B cell (primary cell): ENCODE data around the gene EPB41L5. TPM values are rescaled to one million over a fixed set of nuclear protein-coding genes. Genes with fewer than 3 reads are reported as not detected.

Source experiments
- ATAC-seq: fragments of 200-7000 bp; cut with Tn5 transposase; one replicate; pipeline ENCODE4 v1.10.0; 2021; ENCODE audit warnings: low read depth, mild to moderate bottlenecking, moderate number of reproducible peaks, moderate library complexity
- CTCF ChIA-PET: fragments of 350-600 bp; sonication (Branson Sonifier 250); formaldehyde crosslinking; loops from one replicate; lab custom pipeline; 2021; ENCODE audit warnings: antibody characterized with exemption, inconsistent platforms; lab: Charles Lee
- POLR2A ChIA-PET: fragments of 350-600 bp; sonication (Branson Sonifier 250); formaldehyde crosslinking; loops from one replicate; lab custom pipeline; 2021; ENCODE audit warnings: antibody characterized with exemption; lab: Charles Lee
- DNase-seq: peaks from one replicate; pipeline ENCODE4 v3.0.0; 2013
- H2AFZ ChIP-seq: 2 replicates; pipeline ENCODE4 v1.6.1; 2012; ENCODE audit warnings: mild to moderate bottlenecking, low read depth, low read length; ENCODE audit not compliant: insufficient read depth, poor library complexity, severe bottlenecking
- H3K27ac ChIP-seq, 2 donors: 1 replicate in 1 of 2; 2 replicates in 1 of 2; pipeline ENCODE4 v1.5.1; 2012 to 2013; ENCODE audit warnings: low read length in 2 of 2, mild to moderate bottlenecking in 2 of 2, moderate library complexity in 1 of 2
- H3K27me3 ChIP-seq, 4 experiments: fragments of 200-600 bp in 1 of 4; sonication (generic) in 1 of 4; replicated peaks in 1 of 4; 1 replicate in 2 of 4; 2 replicates in 2 of 4; pipeline versions ENCODE4 v1.6.1 to v1.7.0; 2013 to 2016; ENCODE audit warnings: low read length in 3 of 4, mild to moderate bottlenecking in 2 of 4, mixed read lengths in 1 of 4, moderate library complexity in 1 of 4; ENCODE audit not compliant: insufficient read depth in 4 of 4, control insufficient read depth in 3 of 4; ENCODE audit errors: control extremely low read depth in 1 of 4
- H3K36me3 ChIP-seq, 2 experiments: replicated peaks in 1 of 2; 1 replicate in 1 of 2; 2 replicates in 1 of 2; pipeline versions ENCODE4 v1.6.1 to v1.7.1; 2013; ENCODE audit warnings: low read length in 1 of 2; ENCODE audit not compliant: insufficient read depth in 2 of 2, control insufficient read depth in 1 of 2; ENCODE audit errors: control extremely low read depth in 1 of 2, extremely low read depth in 1 of 2
- H3K4me1 ChIP-seq, 2 donors: fragments of 200-600 bp in 1 of 2; sonication (generic) in 1 of 2; 1 replicate in 1 of 2; 2 replicates in 1 of 2; pipeline versions ENCODE4 v1.5.1 to v1.6.1; 2013 to 2017; ENCODE audit warnings: low read length in 2 of 2; ENCODE audit not compliant: control insufficient read depth in 2 of 2, insufficient read depth in 2 of 2
- H3K4me2 ChIP-seq: replicated peaks from 2 replicates; pipeline ENCODE3; 2012; ENCODE audit warnings: mild to moderate bottlenecking, low read depth, low read length; ENCODE audit not compliant: poor library complexity, severe bottlenecking
- H3K4me3 ChIP-seq, 5 experiments: fragments of 200-600 bp in 1 of 5; sonication (generic) in 1 of 5; 1 replicate in 3 of 5; 2 replicates in 2 of 5; pipeline versions ENCODE4 v1.5.1 to v1.7.0; 2011 to 2016; ENCODE audit warnings: low read length in 4 of 5, mild to moderate bottlenecking in 4 of 5, low read depth in 2 of 5, control low read depth in 1 of 5, moderate library complexity in 1 of 5; ENCODE audit not compliant: insufficient read depth in 1 of 5; ENCODE audit errors: control extremely low read depth in 1 of 5, extremely low read depth in 1 of 5
- H3K79me2 ChIP-seq: fragments of 200-600 bp; sonication (generic); one replicate; pipeline ENCODE4 v1.6.0; 2016; ENCODE audit warnings: low read length; ENCODE audit not compliant: control insufficient read depth, insufficient read depth
- H3K9ac ChIP-seq: fragments of 200-600 bp; sonication (generic); 2 replicates; pipeline ENCODE4 v1.6.1; 2017; ENCODE audit warnings: mild to moderate bottlenecking, low read length, moderate library complexity
- H3K9me3 ChIP-seq, 3 donors: one replicate each; pipeline versions ENCODE4 v1.6.1 to v1.7.1; 2013; ENCODE audit warnings: low read length in 2 of 3; ENCODE audit not compliant: control insufficient read depth in 2 of 3, insufficient read depth in 1 of 3; ENCODE audit errors: control extremely low read depth in 1 of 3
- H4K20me1 ChIP-seq: 2 replicates; pipeline ENCODE4 v1.6.0; 2012; ENCODE audit warnings: mild to moderate bottlenecking, low read length; ENCODE audit not compliant: insufficient read depth, control insufficient read depth, poor library complexity, severe bottlenecking
- H3K27ac Mint-ChIP-seq: one replicate; pipeline ENCODE4 v1.8.0; 2021; ENCODE audit warnings: mixed read lengths
- H3K27me3 Mint-ChIP-seq: one replicate; pipeline ENCODE4 v1.8.0; 2021; ENCODE audit warnings: mixed read lengths
- H3K4me1 Mint-ChIP-seq: one replicate; pipeline ENCODE4 v1.8.0; 2021; ENCODE audit warnings: mixed read lengths
- H3K4me3 Mint-ChIP-seq: one replicate; pipeline ENCODE4 v1.8.0; 2021; ENCODE audit warnings: mixed read lengths
- H3K9me3 Mint-ChIP-seq: one replicate; pipeline ENCODE4 v1.8.0; 2022; ENCODE audit warnings: mixed read lengths; ENCODE audit not compliant: insufficient read depth
- EZH2 ChIP-seq: IDR thresholded peaks from 2 replicates; pipeline ENCODE4 v1.6.1; 2012; ENCODE audit warnings: borderline replicate concordance, low read depth, mild to moderate bottlenecking, moderate library complexity, low read length; ENCODE audit not compliant: insufficient read depth, poor library complexity, severe bottlenecking
- WGBS: methylation state at CpG from one replicate; pipeline ENCODE4 v1.1.5; 2013; ENCODE audit warnings: missing lambda C conversion rate; ENCODE audit not compliant: insufficient coverage; 5-methylcytosine and 5-hydroxymethylcytosine counted together
- intact Hi-C: fragments of 100-400 bp; cut with micrococcal nuclease; formaldehyde crosslinking; loops from one replicate; pipeline ENCODE4 v1.10.0; 2022
- polyA plus RNA-seq: library from polyadenylated mRNA; depleted of rRNA; stranded (reverse); fragments of >200 nt; gene quantifications from 2 replicates; pipeline ENCODE4 v1.2.3, GENCODE V29; 2012
- total RNA-seq, 2 donors: library from RNA; stranded (reverse); fragments of 120-200 nt in 1 of 2; gene quantifications; 1 replicate in 1 of 2; 2 replicates in 1 of 2; pipeline versions ENCODE4 v1.2.3 to v1.2.4, GENCODE V29; 2013 to 2022
- TF ChIP-seq, protein P1 (sequence below): fragments of 200-600 bp; IDR thresholded peaks from one replicate; pipeline ENCODE4 v1.8.0; 2022; ENCODE audit warnings: antibody characterized with exemption, mild to moderate bottlenecking

EPB41L5 gene
- total and polyA plus RNA-seq, 2 donors (not counting 1 experiment from before 2014, with no cell fraction given) = 3.9 to 14.0 TPM

DNA sequence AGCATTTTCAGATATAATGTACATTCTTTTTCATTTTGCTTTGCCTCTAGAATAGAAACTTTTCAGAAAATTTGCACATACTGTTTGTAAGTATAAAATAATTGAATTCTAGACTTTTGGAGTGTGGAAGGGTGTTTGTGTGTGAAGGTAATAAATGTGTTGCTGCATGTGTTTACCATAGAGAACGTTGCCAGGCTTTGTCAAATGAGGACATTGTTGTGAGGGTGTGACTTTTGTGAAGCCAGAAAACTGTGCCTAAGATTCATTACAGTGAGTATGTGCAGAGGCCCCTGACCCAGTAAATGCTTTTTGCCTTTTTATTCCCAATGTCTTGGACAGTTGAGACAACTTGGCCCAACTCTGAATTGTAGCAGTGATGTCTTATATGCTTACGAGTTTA lies 30.4 kb upstream of the EPB41L5 start:
- Mint-ChIP-seq H3K4me3 (no peak overlapping the region), H3K27ac (no peak overlapping the region), H3K9me3 (no peaks in the 10 kb centered on the region), H3K27me3 (no peaks in the 10 kb centered on the region), H3K4me1 (no peaks in the 10 kb centered on the region)
- CTCF ChIA-PET = no interaction called here
- Histone ChIP-seq H4K20me1 (no peaks in the 10 kb centered on the region), H3K4me1 (no peaks in the 10 kb centered on the region), H3K9me3 (no peaks in the 10 kb centered on the region), H3K9ac (no peak overlapping the region), H3K27ac (no peak overlapping the region), H2AFZ (no peak overlapping the region), H3K36me3 (peaks cover 0 to 4% of the 10 kb centered on the region in 2 experiments), H3K79me2 (no peaks in the 10 kb centered on the region), H3K4me3 (no peak overlapping the region), H3K27me3 (no peaks in the 10 kb centered on the region), H3K4me2 (no peak overlapping the region)
- TF ChIP-seq, protein P1, sequence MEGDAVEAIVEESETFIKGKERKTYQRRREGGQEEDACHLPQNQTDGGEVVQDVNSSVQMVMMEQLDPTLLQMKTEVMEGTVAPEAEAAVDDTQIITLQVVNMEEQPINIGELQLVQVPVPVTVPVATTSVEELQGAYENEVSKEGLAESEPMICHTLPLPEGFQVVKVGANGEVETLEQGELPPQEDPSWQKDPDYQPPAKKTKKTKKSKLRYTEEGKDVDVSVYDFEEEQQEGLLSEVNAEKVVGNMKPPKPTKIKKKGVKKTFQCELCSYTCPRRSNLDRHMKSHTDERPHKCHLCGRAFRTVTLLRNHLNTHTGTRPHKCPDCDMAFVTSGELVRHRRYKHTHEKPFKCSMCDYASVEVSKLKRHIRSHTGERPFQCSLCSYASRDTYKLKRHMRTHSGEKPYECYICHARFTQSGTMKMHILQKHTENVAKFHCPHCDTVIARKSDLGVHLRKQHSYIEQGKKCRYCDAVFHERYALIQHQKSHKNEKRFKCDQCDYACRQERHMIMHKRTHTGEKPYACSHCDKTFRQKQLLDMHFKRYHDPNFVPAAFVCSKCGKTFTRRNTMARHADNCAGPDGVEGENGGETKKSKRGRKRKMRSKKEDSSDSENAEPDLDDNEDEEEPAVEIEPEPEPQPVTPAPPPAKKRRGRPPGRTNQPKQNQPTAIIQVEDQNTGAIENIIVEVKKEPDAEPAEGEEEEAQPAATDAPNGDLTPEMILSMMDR = no peak
- no peak for TF ChIP-seq EZH2
- intact Hi-C loops = no loop called here
- DNase-seq (no peak), ATAC-seq (no peak)
- 73% methylated on average over 1 of the region's 2 CpGs for WGBS
- POLR2A ChIA-PET = no interaction called here

DNA sequence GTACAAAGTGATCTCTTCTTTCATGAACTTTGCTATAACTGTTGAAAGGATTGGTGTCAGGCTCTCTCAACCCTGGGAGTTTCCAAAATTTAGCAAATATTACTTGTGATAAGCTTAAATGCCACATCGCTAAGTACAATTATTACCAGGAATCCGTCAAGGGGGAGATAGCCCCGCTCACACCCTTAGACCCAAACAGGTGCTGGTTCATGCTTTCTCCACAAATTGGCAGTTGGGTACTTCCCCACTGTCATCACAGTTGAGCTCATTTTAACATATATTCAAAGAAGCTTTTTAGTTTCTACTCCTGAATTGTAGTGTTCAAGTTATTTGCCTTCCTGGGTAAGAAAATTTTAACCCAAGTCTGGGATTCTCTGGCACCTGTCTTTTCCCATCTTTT lies 29.8 kb upstream of the EPB41L5 start:
- Mint-ChIP-seq H3K27me3 (no peaks in the 10 kb centered on the region), H3K9me3 (no peaks in the 10 kb centered on the region), H3K27ac (no peak overlapping the region), H3K4me1 (no peaks in the 10 kb centered on the region), H3K4me3 (no peak overlapping the region)
- DNase-seq (no peak), ATAC-seq (no peak)
- no peaks in the 10 kb centered on the region for H3K27me3 ChIP-seq
- H3K4me1 ChIP-seq = no peaks in the 10 kb centered on the region
- H3K79me2 ChIP-seq = no peaks in the 10 kb centered on the region
- H3K4me3 ChIP-seq = no peak overlapping the region
- H3K9me3 ChIP-seq = no peaks in the 10 kb centered on the region
- POLR2A ChIA-PET = no interaction called here
- no peak overlapping the region for H2AFZ ChIP-seq
- no peak overlapping the region for H3K27ac ChIP-seq
- no peaks in the 10 kb centered on the region for H4K20me1 ChIP-seq
- TF ChIP-seq, protein P1 = no peak
- TF ChIP-seq EZH2 = no peak
- intact Hi-C loops = no loop called here
- CTCF ChIA-PET = no interaction called here
- H3K36me3 ChIP-seq = no peaks in the 10 kb centered on the region
- H3K4me2 ChIP-seq = no peak overlapping the region
- 75% methylated on average over 3 of the region's 3 CpGs for WGBS
- H3K9ac ChIP-seq = no peak overlapping the region
